GM12878 (cell line): ENCODE data around the gene GNPTG. TPM values are rescaled to one million over a fixed set of nuclear protein-coding genes. Genes with fewer than 3 reads are reported as not detected.

Experiments
- ATAC-seq: fragments of 200-7000 bp; cut with Tn5 transposase; 3 replicates; pipeline ENCODE4 v1.9.1; 2020; ENCODE audit warnings: mild to moderate bottlenecking, moderate library complexity
- BruUV-seq: library from RNA; stranded (reverse); fragments of 400-500 nt; replicated peaks from 2 replicates; lab custom pipeline; 2021; lab: Mats Ljungman, UMichigan
- CTCF ChIA-PET: fragments of 300-600 bp; sonication (Branson Sonifier 250); formaldehyde crosslinking; extraction: SDS; loops from one replicate; lab custom pipeline; 2021; ENCODE audit warnings: inconsistent platforms; lab: Yijun Ruan, JAX
- POLR2A ChIA-PET: fragments of 350-600 bp; formaldehyde crosslinking; extraction: SDS; loops from one replicate; lab custom pipeline; 2021; ENCODE audit warnings: inconsistent platforms; lab: Charles Lee
- RAD21 ChIA-PET: fragments of 300-600 bp; sonication (Branson Sonifier 250); formaldehyde crosslinking; loops from one replicate; lab custom pipeline; 2023; ENCODE audit warnings: antibody characterized with exemption; ENCODE audit not compliant: unreplicated experiment; lab: Charles Lee
- SMC1A ChIA-PET: fragments of 300-600 bp; sonication (Branson Sonifier 250); formaldehyde crosslinking; loops from one replicate; lab custom pipeline; 2023; ENCODE audit not compliant: unreplicated experiment, uncharacterized antibody; lab: Charles Lee
- DNase-seq: peaks from one replicate; pipeline ENCODE4 v3.0.0-alpha.2; 2011; ENCODE audit warnings: low read depth, low spot score
- FAIRE-seq: peaks from 3 replicates; lab custom pipeline; 2011; peaks lifted over from hg19 to GRCh38; lab: Jason Lieb, UNC
- H2AFZ ChIP-seq: 2 replicates; pipeline ENCODE4 v1.6.0; 2011; ENCODE audit warnings: low read depth, low read length, control low read depth; ENCODE audit not compliant: control insufficient read depth
- H3K27ac ChIP-seq: 2 replicates; pipeline ENCODE4 v1.5.1; 2011; ENCODE audit warnings: control low read depth; ENCODE audit not compliant: control insufficient read depth, insufficient read depth
- H3K27me3 ChIP-seq, 2 experiments: replicated peaks in 1 of 2; 2 replicates each; pipeline versions ENCODE4 v1.6.0 to v1.6.1; 2011; ENCODE audit warnings: low read length in 1 of 2; ENCODE audit not compliant: control insufficient read depth in 2 of 2, insufficient read depth in 2 of 2
- H3K36me3 ChIP-seq, 2 experiments: 2 replicates each; pipeline ENCODE4 v1.5.1; 2011; ENCODE audit warnings: low read length in 1 of 2; ENCODE audit not compliant: control insufficient read depth in 2 of 2, insufficient read depth in 2 of 2
- H3K4me1 ChIP-seq: 2 replicates; pipeline ENCODE4 v1.6.1; 2011; ENCODE audit warnings: mild to moderate bottlenecking, low read length, moderate library complexity, mixed read lengths; ENCODE audit not compliant: control insufficient read depth, insufficient read depth
- H3K4me2 ChIP-seq: 2 replicates; pipeline ENCODE4 v1.6.0; 2011; ENCODE audit warnings: control low read depth; ENCODE audit not compliant: control insufficient read depth, insufficient read depth
- H3K4me3 ChIP-seq: fragments of 200-600 bp; sonication (generic); 2 replicates; pipeline ENCODE4 v1.5.1; 2016
- H3K79me2 ChIP-seq: 2 replicates; pipeline ENCODE4 v1.6.0; 2011; ENCODE audit warnings: low read length; ENCODE audit not compliant: control insufficient read depth, insufficient read depth
- H3K9ac ChIP-seq: 2 replicates; pipeline ENCODE4 v1.8.0; 2011; ENCODE audit warnings: low read length, control low read depth, mixed read lengths; ENCODE audit not compliant: control insufficient read depth, insufficient read depth
- H3K9me3 ChIP-seq: replicated peaks from 3 replicates; pipeline ENCODE4 v1.5.1; 2011; ENCODE audit warnings: mild to moderate bottlenecking, low read length; ENCODE audit not compliant: control insufficient read depth, insufficient read depth
- H4K20me1 ChIP-seq: 2 replicates; pipeline ENCODE4 v1.6.0; 2011; ENCODE audit not compliant: control insufficient read depth, insufficient read depth
- BHLHE40 ChIP-seq, 2 experiments: fragments of 450-650 bp in 1 of 2; IDR thresholded peaks; 2 replicates each; pipeline ENCODE4 v1.6.1; 2011 to 2017; ENCODE audit warnings: low read depth in 2 of 2, borderline replicate concordance in 1 of 2, improper control_type of control experiment in 1 of 2, low read length in 1 of 2, mild to moderate bottlenecking in 1 of 2
- CEBPZ ChIP-seq: fragments of 150-350 bp; IDR thresholded peaks from 2 replicates; pipeline ENCODE4 v1.6.1; 2016; ENCODE audit warnings: low read depth, low read length
- CHD1 ChIP-seq: IDR thresholded peaks from 2 replicates; pipeline ENCODE4 v1.6.1; 2012; ENCODE audit warnings: low read depth, low read length, improper control_type of control experiment
- CREM ChIP-seq: IDR thresholded peaks from 2 replicates; pipeline ENCODE4 v1.6.1; 2014; ENCODE audit warnings: antibody characterized with exemption, low read depth
- EZH2 ChIP-seq: IDR thresholded peaks from 2 replicates; pipeline ENCODE4 v1.6.1; 2012; ENCODE audit warnings: low read depth, mild to moderate bottlenecking, control low read depth, inconsistent platforms, low read length, borderline replicate concordance; ENCODE audit not compliant: control insufficient read depth
- KDM1A ChIP-seq: fragments of 200-600 bp; sonication (generic); IDR thresholded peaks from 2 replicates; pipeline ENCODE4 v1.6.1; 2016; ENCODE audit warnings: borderline replicate concordance
- NFIC ChIP-seq: IDR thresholded peaks from 2 replicates; pipeline ENCODE4 v1.6.1; 2012; ENCODE audit warnings: low read depth, mild to moderate bottlenecking, inconsistent platforms, low read length, moderate library complexity
- NR2C2 ChIP-seq: IDR thresholded peaks from 2 replicates; pipeline ENCODE4 v1.6.1; 2011; ENCODE audit warnings: borderline replicate concordance, low read depth; ENCODE audit not compliant: control insufficient read depth, insufficient read length
- SRF ChIP-seq, 2 experiments: IDR thresholded peaks; 2 replicates each; pipeline ENCODE4 v1.6.1; 2011; ENCODE audit warnings: low read depth in 2 of 2, low read length in 2 of 2, mild to moderate bottlenecking in 1 of 2, moderate library complexity in 1 of 2
- STAT1 ChIP-seq: fragments of 450-650 bp; conservative IDR thresholded peaks from 2 replicates; pipeline ENCODE4 v1.6.1; 2014; ENCODE audit warnings: antibody characterized with exemption, mild to moderate bottlenecking
- TARDBP ChIP-seq: IDR thresholded peaks from 2 replicates; pipeline ENCODE4 v1.6.1; 2016; ENCODE audit warnings: borderline replicate concordance
- TBL1XR1 ChIP-seq: IDR thresholded peaks from 2 replicates; pipeline ENCODE4 v1.6.1; 2012; ENCODE audit warnings: low read depth, low read length, improper control_type of control experiment
- ZNF384 ChIP-seq: IDR thresholded peaks from 2 replicates; pipeline ENCODE4 v1.6.1; 2012; ENCODE audit warnings: low read depth, mild to moderate bottlenecking, low read length, improper control_type of control experiment, borderline replicate concordance
- whole genome bisulfite sequencing: methylation state at CpG from one replicate; pipeline ENCODE4 v1.1.6; 2016; ENCODE audit warnings: low lambda C conversion rate; ENCODE audit not compliant: insufficient replicate concordance, insufficient coverage; ENCODE audit errors: missing lambda C conversion rate; 5-methylcytosine and 5-hydroxymethylcytosine counted together
- in situ Hi-C: fragments of 300-500 bp; cut with MboI; formaldehyde crosslinking; loops from 9 replicates; pipeline ENCODE4 v1.14.3; 2018; ENCODE audit warnings: mixed read lengths
- intact Hi-C: fragments of 100-400 bp; cut with micrococcal nuclease; formaldehyde crosslinking; loops from one replicate; pipeline ENCODE4 v1.14.2; 2022; ENCODE audit not compliant: unreplicated experiment
- polyA plus RNA-seq, 11 experiments: library from polyadenylated mRNA; depleted of rRNA in 4 of 11; unstranded in 6 of 11; stranded (reverse) in 5 of 11; fragments of >200 nt; fragmentation: Nextera tagmentation in 4 of 11; fragmentation: Illumina TruSeq in 1 of 11; extraction: Ambion mirVana in 4 of 11; extraction: Trizol in 1 of 11; gene quantifications; 1 replicate in 1 of 11; 2 replicates in 10 of 11; pipeline versions ENCODE4 v1.2.1 to v1.2.3, GENCODE V29; 2011 to 2016; ENCODE audit warnings: inconsistent platforms in 2 of 11, missing spikeins in 2 of 11, low read depth in 1 of 11
- total RNA-seq, 4 experiments: library from RNA; depleted of rRNA in 3 of 4; stranded (reverse); fragments of >200 nt in 3 of 4; fragmentation: Illumina TruSeq in 1 of 4; extraction: Trizol in 1 of 4; gene quantifications; 2 replicates each; pipeline versions ENCODE4 v1.2.1 to v1.2.3, GENCODE V29; 2013 to 2021

GNPTG gene
- total and polyA plus RNA-seq, 10 of the 15 experiments (the other 5 are each of a cell fraction or from before 2014, with no cell fraction given), result 0.80 to 32.6 (median 20.9) TPM

GRCh38 chr16:1366712-1367299 is 15.1 kb downstream of the GNPTG start:
- H2AFZ ChIP-seq, result no peak overlapping the region
- SMC1A ChIA-PET, result no interaction called here
- H3K27ac ChIP-seq, result no peak overlapping the region
- H3K9me3 ChIP-seq, result no peaks in the 10 kb centered on the region
- DNase-seq (no peak), FAIRE-seq (no peak), ATAC-seq (no peak)
- intact Hi-C loops, result no loop called here
- H3K79me2 ChIP-seq, result no peaks in the 10 kb centered on the region
- RAD21 ChIA-PET, result no interaction called here
- H3K27me3 ChIP-seq, result no peaks in the 10 kb centered on the region
- no TSS peak for BruUV-seq
- H3K36me3 ChIP-seq, result peaks cover 16 to 30% of the 10 kb centered on the region in 2 experiments
- H3K9ac ChIP-seq, result no peak overlapping the region
- no peak for TF ChIP-seq NFIC
- no peak for TF ChIP-seq KDM1A
- TF ChIP-seq ZNF384, result no peak
- TF ChIP-seq BHLHE40 (IDR thresholded peaks at IDR 0.05; ENCODE audit: borderline replicate concordance in 1 of 2, low read depth in 2 of 2, low read length in 1 of 2), result no peak
- no peak for TF ChIP-seq TBL1XR1
- TF ChIP-seq STAT1, result no peak
- no peak for TF ChIP-seq SRF (IDR thresholded peaks at IDR 0.05; ENCODE audit: low read depth in 2 of 2, low read length in 2 of 2)
- no peak for TF ChIP-seq CREM
- no peak for TF ChIP-seq CHD1
- no peak for TF ChIP-seq NR2C2
- no peak for TF ChIP-seq TARDBP
- TF ChIP-seq EZH2, result no peak
- TF ChIP-seq CEBPZ, result no peak
- in situ Hi-C loops, result no loop called here
- H3K4me2 ChIP-seq, result no peak overlapping the region
- no peak overlapping the region for H3K4me3 ChIP-seq
- CTCF ChIA-PET, result interaction anchor here (2.7 kb wide), 1 partner anchor 46 kb away, joined by 11 read pairs; no protein-coding TSS in a partner anchor
- no peaks in the 10 kb centered on the region for H3K4me1 ChIP-seq
- 91% methylated on average over 20 of the region's 24 CpGs for WGBS
- POLR2A ChIA-PET, result interaction anchor here (0.6 kb wide), 1 partner anchor 1222 kb away, joined by 3 read pairs; no protein-coding TSS in a partner anchor
- H4K20me1 ChIP-seq, result no peaks in the 10 kb centered on the region
